GM23338 (cell line): ENCODE results near the gene LIPM.

Experiments used
- CREB1 ChIP-seq: fragments of 250-450 bp; sonication (Bioruptor Pico); IDR thresholded peaks from 2 replicates; pipeline ENCODE4 v1.5.0; 2020; ENCODE audit warnings: low read depth, mild to moderate bottlenecking, moderate library complexity
- CTCF ChIP-seq, 2 experiments: fragments of 200-600 bp in 1 of 2; sonication (generic) in 1 of 2; conservative IDR thresholded peaks; 2 replicates each; pipeline versions ENCODE4 v1.5.1 to v1.6.1; 2016 to 2017; ENCODE audit warnings: antibody characterized with exemption in 2 of 2, low read depth in 2 of 2, mild to moderate bottlenecking in 2 of 2, moderate library complexity in 1 of 2
- EZH2 ChIP-seq: fragments of 200-600 bp; sonication (generic); IDR thresholded peaks from one replicate; pipeline ENCODE4 v1.8.0; 2017; ENCODE audit warnings: antibody characterized with exemption, mild to moderate bottlenecking, low read depth; ENCODE audit not compliant: unreplicated experiment
- EZH2phosphoT487 ChIP-seq: fragments of 200-600 bp; sonication (generic); IDR thresholded peaks from one replicate; pipeline ENCODE4 v1.8.1; 2018; ENCODE audit warnings: antibody characterized with exemption; ENCODE audit not compliant: unreplicated experiment
- JUNB ChIP-seq: IDR thresholded peaks from one replicate; pipeline ENCODE4 v1.6.1; 2016; ENCODE audit warnings: antibody characterized with exemption; ENCODE audit not compliant: unreplicated experiment
- NANOG ChIP-seq: IDR thresholded peaks from 2 replicates; pipeline ENCODE4 v1.6.1; 2016; ENCODE audit warnings: antibody characterized with exemption, borderline replicate concordance
- POLR2AphosphoS5 ChIP-seq: IDR thresholded peaks from 2 replicates; pipeline ENCODE4 v1.6.1; 2016; ENCODE audit warnings: antibody characterized with exemption, low read depth
- ZNF331 ChIP-seq: fragments of 250-450 bp; sonication (Bioruptor Pico); IDR thresholded peaks from 2 replicates; pipeline ENCODE4 v1.5.0; 2020; ENCODE audit warnings: low read depth, mild to moderate bottlenecking, moderate library complexity
- TF ChIP-seq, protein P1 (sequence below): IDR thresholded peaks from one replicate; pipeline ENCODE4 v1.6.1; 2018; ENCODE audit warnings: antibody characterized with exemption; ENCODE audit not compliant: unreplicated experiment
- TF ChIP-seq, protein P2 (sequence below): IDR thresholded peaks from 2 replicates; pipeline ENCODE4 v1.6.1; 2016; ENCODE audit warnings: antibody characterized with exemption

- peak; percentile 82 to 88 for TF ChIP-seq CTCF (conservative IDR thresholded peaks at IDR 0.05; ENCODE audit: low read depth in 2 of 2)
- no peak for TF ChIP-seq EZH2
- no peak for TF ChIP-seq CREB1 (CRISPR knock-in tag)
- TF ChIP-seq, protein P1, sequence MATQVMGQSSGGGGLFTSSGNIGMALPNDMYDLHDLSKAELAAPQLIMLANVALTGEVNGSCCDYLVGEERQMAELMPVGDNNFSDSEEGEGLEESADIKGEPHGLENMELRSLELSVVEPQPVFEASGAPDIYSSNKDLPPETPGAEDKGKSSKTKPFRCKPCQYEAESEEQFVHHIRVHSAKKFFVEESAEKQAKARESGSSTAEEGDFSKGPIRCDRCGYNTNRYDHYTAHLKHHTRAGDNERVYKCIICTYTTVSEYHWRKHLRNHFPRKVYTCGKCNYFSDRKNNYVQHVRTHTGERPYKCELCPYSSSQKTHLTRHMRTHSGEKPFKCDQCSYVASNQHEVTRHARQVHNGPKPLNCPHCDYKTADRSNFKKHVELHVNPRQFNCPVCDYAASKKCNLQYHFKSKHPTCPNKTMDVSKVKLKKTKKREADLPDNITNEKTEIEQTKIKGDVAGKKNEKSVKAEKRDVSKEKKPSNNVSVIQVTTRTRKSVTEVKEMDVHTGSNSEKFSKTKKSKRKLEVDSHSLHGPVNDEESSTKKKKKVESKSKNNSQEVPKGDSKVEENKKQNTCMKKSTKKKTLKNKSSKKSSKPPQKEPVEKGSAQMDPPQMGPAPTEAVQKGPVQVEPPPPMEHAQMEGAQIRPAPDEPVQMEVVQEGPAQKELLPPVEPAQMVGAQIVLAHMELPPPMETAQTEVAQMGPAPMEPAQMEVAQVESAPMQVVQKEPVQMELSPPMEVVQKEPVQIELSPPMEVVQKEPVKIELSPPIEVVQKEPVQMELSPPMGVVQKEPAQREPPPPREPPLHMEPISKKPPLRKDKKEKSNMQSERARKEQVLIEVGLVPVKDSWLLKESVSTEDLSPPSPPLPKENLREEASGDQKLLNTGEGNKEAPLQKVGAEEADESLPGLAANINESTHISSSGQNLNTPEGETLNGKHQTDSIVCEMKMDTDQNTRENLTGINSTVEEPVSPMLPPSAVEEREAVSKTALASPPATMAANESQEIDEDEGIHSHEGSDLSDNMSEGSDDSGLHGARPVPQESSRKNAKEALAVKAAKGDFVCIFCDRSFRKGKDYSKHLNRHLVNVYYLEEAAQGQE, result no peak
- TF ChIP-seq ZNF331 (CRISPR knock-in tag), result no peak
- no peak for TF ChIP-seq POLR2AphosphoS5
- no peak for TF ChIP-seq EZH2phosphoT487
- TF ChIP-seq JUNB, result no peak
- no peak for TF ChIP-seq NANOG
- TF ChIP-seq, protein P2, sequence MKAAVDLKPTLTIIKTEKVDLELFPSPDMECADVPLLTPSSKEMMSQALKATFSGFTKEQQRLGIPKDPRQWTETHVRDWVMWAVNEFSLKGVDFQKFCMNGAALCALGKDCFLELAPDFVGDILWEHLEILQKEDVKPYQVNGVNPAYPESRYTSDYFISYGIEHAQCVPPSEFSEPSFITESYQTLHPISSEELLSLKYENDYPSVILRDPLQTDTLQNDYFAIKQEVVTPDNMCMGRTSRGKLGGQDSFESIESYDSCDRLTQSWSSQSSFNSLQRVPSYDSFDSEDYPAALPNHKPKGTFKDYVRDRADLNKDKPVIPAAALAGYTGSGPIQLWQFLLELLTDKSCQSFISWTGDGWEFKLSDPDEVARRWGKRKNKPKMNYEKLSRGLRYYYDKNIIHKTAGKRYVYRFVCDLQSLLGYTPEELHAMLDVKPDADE, result no peak
These were observed 7.8 kb downstream of the LIPM start for GRCh38 chr10:88810196-88810961.
